Measurements from ENCODE around the gene TBX4. TPM values are rescaled to one million over a fixed set of nuclear protein-coding genes. Genes with fewer than 3 reads are reported as not detected.
"Not testable (repeated sequence)": the region's sequence is repeated elsewhere in the genome, so short reads cannot be mapped to it uniquely, and the experiment has no call there.

TBX4 gene
- total and polyA plus RNA-seq, 2 experiments from 2014 or later = not detected

- TF ChIP-seq REST (IDR thresholded peaks at IDR 0.05; ENCODE audit: unreplicated experiment) (no peak), ETS1 (IDR thresholded peaks at IDR 0.05) (no peak), POLR2AphosphoS5 (IDR thresholded peaks at IDR 0.05; ENCODE audit: low read depth) (no peak)
Observed at GRCh38 chr17:61429274-61429673, 22.9 kb upstream of the TBX4 start (continued).

- not testable (repeated sequence) for H4K20me1 ChIP-seq (replicated peaks; ENCODE audit: insufficient read depth); H3K4me3 ChIP-seq; H3K27me3 ChIP-seq (ENCODE audit: insufficient read depth); H3K27me3 Mint-ChIP-seq (ENCODE audit: insufficient read depth, low read depth, poor library complexity); H3K36me3 Mint-ChIP-seq (ENCODE audit: low read depth); ATAC-seq; H3K9me3 Mint-ChIP-seq; H3K4me1 Mint-ChIP-seq; H3K4me3 Mint-ChIP-seq; H3F3A ChIP-seq (replicated peaks; ENCODE audit: low read depth); H3K4me2 ChIP-seq; H3K27ac ChIP-seq (ENCODE audit: low read depth); H3K4me1 ChIP-seq (ENCODE audit: insufficient read depth); H3K36me3 ChIP-seq (ENCODE audit: insufficient read depth); H3K79me2 ChIP-seq (replicated peaks; ENCODE audit: insufficient read depth); H3K27ac Mint-ChIP-seq; H3K9me2 ChIP-seq (ENCODE audit: insufficient read depth); DNase-seq (ENCODE audit: low spot score); H2AFZ ChIP-seq
Observed at GRCh38 chr17:61429831-61430230, 22.4 kb upstream of the TBX4 start.

- DNase-seq (ENCODE audit: low spot score) = no peak
- Mint-ChIP-seq H3K4me3 (no peak overlapping the region), H3K27ac (no peak overlapping the region), H3K27me3 (ENCODE audit: insufficient read depth, low read depth, poor library complexity) (no peaks in the 10 kb centered on the region), H3K36me3 (ENCODE audit: low read depth) (no peaks in the 10 kb centered on the region), H3K4me1 (peaks cover 2% of the 10 kb centered on the region; the same call in 1 of the 3 replicates), H3K9me3 (no peaks in the 10 kb centered on the region)
- TF ChIP-seq NANOG (IDR thresholded peaks at IDR 0.05; ENCODE audit: borderline replicate concordance) = no peak
- TF ChIP-seq ZNF331 (CRISPR knock-in tag; IDR thresholded peaks at IDR 0.05; ENCODE audit: low read depth) = no peak
- no peak for TF ChIP-seq CREB1 (CRISPR knock-in tag; IDR thresholded peaks at IDR 0.05; ENCODE audit: low read depth)
- no peak for TF ChIP-seq ETS1 (IDR thresholded peaks at IDR 0.05)
- TF ChIP-seq POLR2AphosphoS5 (IDR thresholded peaks at IDR 0.05; ENCODE audit: low read depth) = no peak
- no peak for TF ChIP-seq STAT1 (IDR thresholded peaks at IDR 0.05; ENCODE audit: unreplicated experiment)
- H4K20me1 ChIP-seq (replicated peaks; ENCODE audit: insufficient read depth) = no peaks in the 10 kb centered on the region
- no peaks in the 10 kb centered on the region for H3K4me1 ChIP-seq (ENCODE audit: insufficient read depth)
- H3F3A ChIP-seq (replicated peaks; ENCODE audit: low read depth) = no peaks in the 10 kb centered on the region
- no peaks in the 10 kb centered on the region for H3K79me2 ChIP-seq (replicated peaks; ENCODE audit: insufficient read depth)
- H3K36me3 ChIP-seq (ENCODE audit: insufficient read depth) = no peaks in the 10 kb centered on the region
- H3K4me3 ChIP-seq = no peak overlapping the region
- no peak overlapping the region for H3K27ac ChIP-seq (ENCODE audit: low read depth)
- ATAC-seq = no peak
- no peaks in the 10 kb centered on the region for H3K27me3 ChIP-seq (ENCODE audit: insufficient read depth)
- H3K4me2 ChIP-seq = no peak overlapping the region
- no peaks in the 10 kb centered on the region for H3K9me2 ChIP-seq (ENCODE audit: insufficient read depth)
- H2AFZ ChIP-seq = no peak overlapping the region
Observed at GRCh38 chr17:61431594-61432311, 20.5 kb upstream of the TBX4 start.

Data from GM23338 (cell line).